ENCODE results near the gene SMAD3. TPM values are rescaled to one million over a fixed set of nuclear protein-coding genes. Genes with fewer than 3 reads are reported as not detected.

SMAD3 gene
- total and polyA plus RNA-seq, 10 of the 15 experiments (the other 5 are each of a cell fraction or from before 2014, with no cell fraction given), result 5.6 to 43.2 (median 16.0) TPM

DNA sequence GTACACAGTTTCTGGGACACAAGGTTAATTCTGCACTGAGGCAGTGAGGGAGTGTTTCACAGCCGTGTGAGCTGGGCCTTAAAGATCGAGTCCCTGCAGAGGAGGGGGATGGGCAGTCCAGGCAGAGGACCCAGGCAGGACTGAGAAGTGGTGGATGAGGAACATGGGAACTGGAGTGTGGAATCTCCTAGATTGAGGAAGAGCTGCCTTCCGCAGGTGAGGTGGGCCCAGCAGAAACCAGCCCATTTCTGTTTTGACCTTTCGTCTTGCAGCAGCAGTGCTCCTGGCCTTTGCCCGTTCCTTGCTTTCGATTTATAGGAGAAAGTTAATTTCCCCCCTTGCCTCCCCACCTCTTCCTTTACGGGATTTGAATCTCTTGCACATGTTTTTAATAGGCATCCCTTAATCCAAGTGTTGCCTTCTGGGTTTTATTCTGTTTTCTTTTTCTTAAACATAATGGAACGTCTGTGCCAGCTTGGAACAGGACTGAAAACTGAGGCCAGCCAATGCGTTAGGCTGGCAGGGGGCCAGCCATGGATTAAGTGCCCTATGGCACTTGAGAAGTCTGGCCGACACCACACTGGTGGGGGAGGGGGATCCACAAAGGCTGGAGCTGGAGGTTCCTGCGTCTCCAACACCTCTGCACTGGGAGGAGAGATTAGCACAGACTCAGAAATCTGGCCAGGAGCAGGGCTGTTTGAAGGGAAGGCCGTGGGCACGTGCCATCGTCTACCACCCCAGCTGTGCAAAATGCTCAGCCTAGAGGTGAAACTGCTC lies 111.0 kb downstream of the SMAD3 start (continued):
- TF ChIP-seq, protein P1, sequence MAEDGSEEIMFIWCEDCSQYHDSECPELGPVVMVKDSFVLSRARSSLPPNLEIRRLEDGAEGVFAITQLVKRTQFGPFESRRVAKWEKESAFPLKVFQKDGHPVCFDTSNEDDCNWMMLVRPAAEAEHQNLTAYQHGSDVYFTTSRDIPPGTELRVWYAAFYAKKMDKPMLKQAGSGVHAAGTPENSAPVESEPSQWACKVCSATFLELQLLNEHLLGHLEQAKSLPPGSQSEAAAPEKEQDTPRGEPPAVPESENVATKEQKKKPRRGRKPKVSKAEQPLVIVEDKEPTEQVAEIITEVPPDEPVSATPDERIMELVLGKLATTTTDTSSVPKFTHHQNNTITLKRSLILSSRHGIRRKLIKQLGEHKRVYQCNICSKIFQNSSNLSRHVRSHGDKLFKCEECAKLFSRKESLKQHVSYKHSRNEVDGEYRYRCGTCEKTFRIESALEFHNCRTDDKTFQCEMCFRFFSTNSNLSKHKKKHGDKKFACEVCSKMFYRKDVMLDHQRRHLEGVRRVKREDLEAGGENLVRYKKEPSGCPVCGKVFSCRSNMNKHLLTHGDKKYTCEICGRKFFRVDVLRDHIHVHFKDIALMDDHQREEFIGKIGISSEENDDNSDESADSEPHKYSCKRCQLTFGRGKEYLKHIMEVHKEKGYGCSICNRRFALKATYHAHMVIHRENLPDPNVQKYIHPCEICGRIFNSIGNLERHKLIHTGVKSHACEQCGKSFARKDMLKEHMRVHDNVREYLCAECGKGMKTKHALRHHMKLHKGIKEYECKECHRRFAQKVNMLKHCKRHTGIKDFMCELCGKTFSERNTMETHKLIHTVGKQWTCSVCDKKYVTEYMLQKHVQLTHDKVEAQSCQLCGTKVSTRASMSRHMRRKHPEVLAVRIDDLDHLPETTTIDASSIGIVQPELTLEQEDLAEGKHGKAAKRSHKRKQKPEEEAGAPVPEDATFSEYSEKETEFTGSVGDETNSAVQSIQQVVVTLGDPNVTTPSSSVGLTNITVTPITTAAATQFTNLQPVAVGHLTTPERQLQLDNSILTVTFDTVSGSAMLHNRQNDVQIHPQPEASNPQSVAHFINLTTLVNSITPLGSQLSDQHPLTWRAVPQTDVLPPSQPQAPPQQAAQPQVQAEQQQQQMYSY (CRISPR knock-in tag; IDR thresholded peaks at IDR 0.05), result no peak

GRCh38 chr15:67177752-67178151 lies 112.3 kb downstream of the SMAD3 start:
- in situ Hi-C loops (cut with MboI), result no loop called here
- Histone ChIP-seq H3K9ac (ENCODE audit: control insufficient read depth, insufficient read depth, low read length) (no peak overlapping the region), H3K36me3 (ENCODE audit: control insufficient read depth in 2 of 2, insufficient read depth in 2 of 2, low read length in 1 of 2) (peaks cover 27 to 31% of the 10 kb centered on the region in 2 experiments), H2AFZ (ENCODE audit: control insufficient read depth, low read depth, low read length) (no peak overlapping the region), H3K79me2 (ENCODE audit: control insufficient read depth, insufficient read depth, low read length) (no peaks in the 10 kb centered on the region), H3K27ac (ENCODE audit: control insufficient read depth, insufficient read depth) (no peak overlapping the region), H4K20me1 (ENCODE audit: control insufficient read depth, insufficient read depth) (no peaks in the 10 kb centered on the region), H3K4me2 (ENCODE audit: control insufficient read depth, insufficient read depth) (no peak overlapping the region), H3K4me3 (no peak overlapping the region), H3K4me1 (ENCODE audit: control insufficient read depth, insufficient read depth, low read length) (peaks cover 21% of the 10 kb centered on the region), H3K9me3 (replicated peaks; ENCODE audit: control insufficient read depth, insufficient read depth, low read length) (no peaks in the 10 kb centered on the region), H3K27me3 (replicated peaks in 1 of 2; ENCODE audit: control insufficient read depth in 2 of 2, insufficient read depth in 2 of 2, low read length in 1 of 2) (no peaks in the 10 kb centered on the region)
- ATAC-seq (no peak), DNase-seq (ENCODE audit: low read depth, low spot score) (no peak), FAIRE-seq (no peak)
- no TSS peak for BruUV-seq (replicated peaks)
- ChIA-PET POLR2A (interaction anchor here (1.1 to 1.6 kb wide), 2 partner anchors 14 to 57 kb away, joined by 3 read pairs; no protein-coding TSS in a partner anchor), SMC1A (ENCODE audit: uncharacterized antibody, unreplicated experiment) (interaction anchor here (1.2 to 1.3 kb wide), 2 partner anchors 10 to 76 kb away, joined by 3 to 4 read pairs; no protein-coding TSS in a partner anchor), RAD21 (ENCODE audit: unreplicated experiment) (interaction anchor here (1.2 kb wide), 1 partner anchor 76 kb away, joined by 5 read pairs; no protein-coding TSS in a partner anchor), CTCF (interaction anchor here (1.0 kb wide), 2 partner anchors 44 to 168 kb away, joined by 3 to 4 read pairs; no protein-coding TSS in a partner anchor)
- intact Hi-C loops (cut with micrococcal nuclease; ENCODE audit: unreplicated experiment), result no loop called here
- 87% methylated on average over 6 of the region's 6 CpGs for WGBS (ENCODE audit: insufficient coverage, insufficient replicate concordance, low lambda C conversion rate, missing lambda C conversion rate)
- TF ChIP-seq NFYB (IDR thresholded peaks at IDR 0.05; ENCODE audit: insufficient read depth, low read depth, low read length), result no peak
- TF ChIP-seq ZNF687 (IDR thresholded peaks at IDR 0.05), result no peak
- no peak for TF ChIP-seq JUNB (IDR thresholded peaks at IDR 0.05)
- no peak for TF ChIP-seq PML (IDR thresholded peaks at IDR 0.05; ENCODE audit: low read length)
- no peak for TF ChIP-seq SPI1 (IDR thresholded peaks at IDR 0.05; ENCODE audit: borderline replicate concordance, insufficient read depth, low read depth, low read length)
- TF ChIP-seq MYC (IDR thresholded peaks at IDR 0.05; ENCODE audit: insufficient read depth, insufficient read length, insufficient replicate concordance, low read length, severe bottlenecking), result no peak
- no peak for TF ChIP-seq NR2C2 (IDR thresholded peaks at IDR 0.05; ENCODE audit: borderline replicate concordance, control insufficient read depth, insufficient read length, low read depth)
- no peak for TF ChIP-seq USF2 (IDR thresholded peaks at IDR 0.05; ENCODE audit: borderline replicate concordance, low read depth, low read length)
- no peak for TF ChIP-seq TARDBP (IDR thresholded peaks at IDR 0.05; ENCODE audit: borderline replicate concordance)
